ENCODE results near the gene SLC6A6.

GRCh38 chr3:14491396-14492190, 89.2 kb downstream of the SLC6A6 start:
- no peak for TF ChIP-seq CTCF (optimal IDR thresholded peaks at IDR 0.05 in 1 of 3, IDR thresholded peaks at IDR 0.05 in 1 of 3, conservative IDR thresholded peaks at IDR 0.05 in 1 of 3; ENCODE audit: extremely low read depth in 1 of 3, insufficient read depth in 2 of 3, low read length in 3 of 3)
- no peak for TF ChIP-seq EZH2 (IDR thresholded peaks at IDR 0.05; ENCODE audit: low read length)
